Stimulated activated CD8-positive, alpha-beta memory T cell treated with anti-CD3 and anti-CD28 coated beads, Interleukin-12 subunit alpha, Interleukin-12 subunit beta, amount 100 ng/mL, for 24 hours (primary cell): ENCODE results near the gene DSCAML1.

Source experiments
- DNase-seq: peaks from one replicate; pipeline ENCODE4 v3.0.0-alpha.2; 2020; ENCODE audit errors: extremely low read depth

The DSCAML1 gene

GRCh38 chr11:117796872-117797529 is at the start of gene DSCAML1:
DSCAML1 (minus strand) TSS chr11:117797216; CDS start chr11:117797079, 137 bp downstream.
- no peak for DNase-seq

DNA sequence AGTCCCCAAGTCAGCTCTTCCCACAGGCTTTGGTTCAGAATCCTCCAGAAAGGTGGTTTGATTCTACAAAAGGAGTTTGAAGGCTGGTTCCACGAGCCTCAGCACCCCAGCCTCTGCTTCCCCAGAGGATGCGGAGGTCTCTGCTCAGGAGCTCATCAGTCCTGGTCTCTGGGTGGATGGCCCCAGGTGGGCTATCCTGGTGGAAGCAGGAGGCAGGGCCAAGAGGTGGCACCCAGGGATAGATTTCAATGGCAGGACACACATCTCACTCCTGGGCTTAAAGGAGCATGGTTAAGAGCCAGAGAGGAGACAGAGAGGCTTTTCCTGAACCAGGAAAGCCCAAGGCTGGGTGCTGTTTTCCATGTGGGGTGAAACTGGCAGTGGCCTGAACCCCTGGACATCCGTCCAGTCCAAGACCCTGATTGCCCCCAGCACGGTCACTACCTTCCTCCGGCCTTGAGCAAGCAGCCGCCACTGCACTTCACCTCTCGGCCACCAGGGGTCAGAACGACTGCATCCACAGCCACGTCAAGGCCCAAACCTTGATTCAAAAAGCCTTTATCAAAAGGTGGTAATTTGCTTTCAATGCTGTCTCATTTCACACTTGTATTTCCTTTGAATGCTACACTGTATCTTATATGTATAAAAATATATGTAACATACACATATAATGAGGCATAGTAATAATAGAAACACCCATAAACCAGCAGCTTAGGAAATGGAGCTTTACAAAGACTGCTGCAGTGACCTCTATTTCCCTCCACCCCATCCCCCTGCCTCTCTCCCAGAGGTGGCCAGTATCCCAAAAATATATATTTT is 46.9 kb upstream of the DSCAML1 start:
- peak; percentile 47 for DNase-seq

DNA sequence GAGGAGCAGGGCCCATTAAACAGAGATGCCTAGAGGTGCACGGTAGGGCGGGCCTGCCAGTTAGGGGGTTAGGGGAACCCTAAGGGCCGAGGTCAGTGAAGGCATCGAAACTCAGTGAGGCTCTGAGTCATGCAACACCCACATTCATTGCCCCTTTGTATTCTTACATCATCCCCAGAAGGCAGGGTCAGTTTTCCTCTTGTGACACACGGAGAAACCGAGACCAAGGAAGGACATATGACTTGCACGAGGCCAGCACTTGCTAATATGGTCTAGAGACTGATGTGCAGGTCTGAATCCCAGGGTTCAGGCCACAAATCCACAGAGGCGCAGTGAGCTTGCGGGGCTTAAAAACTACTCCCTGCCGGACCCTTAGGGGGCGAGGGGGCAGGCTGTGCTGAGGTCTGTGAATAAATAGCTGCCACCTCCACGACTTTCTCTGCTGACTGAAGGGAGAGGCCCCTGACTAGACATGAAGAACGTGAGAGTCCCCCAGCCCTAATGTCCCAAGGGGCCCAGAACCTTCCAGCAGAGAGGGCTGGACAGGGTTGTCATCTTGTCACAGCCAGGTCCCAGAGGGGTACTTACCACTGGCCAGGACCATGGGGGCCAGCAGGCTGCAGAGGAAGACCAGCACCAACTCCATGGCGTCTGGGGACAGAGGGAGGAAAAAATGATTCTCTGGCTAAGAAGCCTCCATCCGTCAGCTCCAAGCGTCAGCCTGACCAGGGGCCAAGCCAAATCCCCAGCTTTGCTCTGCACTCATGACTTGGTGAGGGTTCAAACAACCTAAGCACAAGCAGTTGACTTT is 45.3 kb upstream of the DSCAML1 start:
- no peak for DNase-seq

GRCh38 chr11:117841551-117842031 is 44.6 kb upstream of the DSCAML1 start:
- no peak for DNase-seq

DNA sequence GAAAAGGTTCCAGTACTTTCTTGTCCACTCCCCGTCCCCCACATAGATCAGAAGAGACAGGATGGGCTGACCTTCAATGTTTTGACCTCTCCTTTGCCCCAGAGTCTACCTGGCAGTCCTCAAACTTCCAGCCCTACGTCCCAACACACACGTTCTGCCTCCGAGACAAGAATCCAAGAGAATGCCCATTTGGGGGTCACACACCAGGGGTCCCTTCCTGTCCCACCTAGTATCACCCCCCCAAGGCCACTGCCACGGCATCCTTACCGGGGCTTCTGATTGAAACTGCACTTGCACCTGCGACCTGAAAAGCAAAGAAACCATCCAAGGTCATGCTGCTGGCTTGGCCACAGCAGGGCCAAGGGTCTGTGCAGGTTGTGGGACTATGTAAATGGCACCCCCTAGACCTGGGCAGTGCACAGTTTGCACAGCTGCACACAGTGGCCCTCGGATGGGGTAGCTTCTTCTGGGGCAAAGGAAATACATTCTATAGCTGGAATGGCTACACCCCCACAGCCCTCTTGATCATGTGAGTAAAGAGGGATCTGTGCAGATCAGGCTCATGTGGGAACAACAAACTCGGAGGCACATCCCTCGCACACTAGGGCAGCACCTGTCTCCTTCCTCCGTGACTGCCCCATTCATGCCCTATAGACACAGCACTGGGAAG is 44.0 kb upstream of the DSCAML1 start:
- no peak for DNase-seq

- DNase-seq: no peak
Measured at GRCh38 chr11:117839936-117840813, 43.2 kb upstream of the DSCAML1 start.

DNA sequence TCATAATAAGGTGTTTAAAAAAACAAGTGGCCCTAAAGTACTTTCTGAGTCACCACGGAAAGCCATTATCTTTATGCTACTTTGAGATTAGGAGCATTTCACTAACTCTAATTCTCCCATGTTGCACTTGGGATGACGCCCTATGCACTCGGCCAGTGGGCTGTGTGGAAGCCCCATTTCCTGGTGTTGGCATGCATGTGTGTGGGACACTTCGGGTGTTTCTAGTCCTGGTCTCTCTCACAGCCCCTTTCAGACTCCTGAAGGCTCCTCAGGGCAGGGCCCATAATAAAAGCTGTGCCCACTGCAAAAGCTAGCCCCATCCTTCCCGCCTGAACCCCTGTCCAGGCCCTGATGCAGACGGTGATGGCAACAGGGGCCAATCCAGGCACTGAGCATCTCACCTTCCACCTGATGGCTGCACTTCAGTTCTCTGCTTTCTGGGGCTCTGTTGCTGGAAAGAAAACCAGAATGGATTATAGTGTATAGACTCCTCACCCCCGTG is 42.4 kb upstream of the DSCAML1 start:
- DNase-seq: no peak

DNA sequence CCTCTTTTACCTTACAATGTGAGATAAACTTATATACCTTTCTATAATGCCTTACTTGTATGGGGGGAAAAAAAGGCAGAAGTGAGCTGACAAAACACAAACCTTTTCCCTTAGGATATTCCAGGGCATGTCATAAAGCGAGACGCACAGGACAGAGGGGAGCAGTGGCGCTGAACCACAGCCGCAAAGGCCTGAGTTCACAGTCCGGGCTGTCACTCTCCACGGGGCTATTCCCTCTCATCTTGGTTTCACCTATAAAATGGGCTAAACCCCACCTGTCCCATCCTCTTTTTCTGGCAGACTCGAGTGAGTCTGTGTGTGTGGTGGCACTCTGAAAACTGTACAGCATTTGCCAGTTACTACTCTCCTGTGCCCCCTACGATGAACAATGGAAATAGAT is 41.9 kb upstream of the DSCAML1 start:
- DNase-seq: no peak

DNA sequence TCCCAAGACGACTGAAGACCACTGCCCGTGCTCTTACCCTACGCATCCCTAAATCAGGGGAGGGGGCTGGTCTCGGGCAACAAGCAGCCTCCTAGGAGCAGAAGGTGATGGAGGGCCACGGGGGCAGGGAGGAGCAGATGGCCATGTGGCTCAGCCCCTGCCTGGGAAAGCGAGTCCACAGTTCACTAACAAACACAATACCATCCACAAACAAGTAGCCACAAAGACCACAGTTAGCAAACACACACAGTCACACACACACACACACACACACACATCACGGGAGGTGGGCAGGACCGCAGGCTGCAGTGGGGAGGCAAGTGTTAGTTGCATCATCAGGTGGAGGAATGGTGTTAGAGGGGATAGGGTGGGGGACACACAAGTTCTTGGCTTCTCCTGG is 40.8 kb upstream of the DSCAML1 start:
- no peak for DNase-seq

- no peak for DNase-seq
Measured at GRCh38 chr11:117837070-117837776, 40.2 kb upstream of the DSCAML1 start.

GRCh38 chr11:117836077-117836960 is 39.3 kb upstream of the DSCAML1 start:
- DNase-seq: no peak

DNA sequence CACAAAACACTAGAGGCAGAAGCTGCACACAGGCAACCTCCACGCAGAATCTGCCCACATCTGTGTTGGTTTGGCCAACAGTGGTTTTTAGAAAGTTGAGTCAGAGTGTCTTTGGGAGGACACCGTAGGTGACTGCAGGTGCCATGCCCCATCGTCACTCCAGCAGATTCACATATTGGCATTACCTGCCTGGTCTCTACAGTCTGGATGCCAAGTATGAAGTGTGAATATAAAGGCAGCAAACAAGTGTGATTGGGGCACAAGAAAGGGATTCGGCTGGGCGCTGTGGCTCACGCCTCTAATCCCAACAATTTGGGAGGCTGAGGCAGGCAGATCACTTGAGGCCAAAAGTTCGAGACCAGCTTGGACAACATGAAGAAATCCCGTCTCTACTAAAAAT is 38.6 kb upstream of the DSCAML1 start:
- DNase-seq: no peak

GRCh38 chr11:117834838-117835443 is 37.9 kb upstream of the DSCAML1 start:
- DNase-seq: no peak

GRCh38 chr11:117834068-117834810 is 37.2 kb upstream of the DSCAML1 start:
- no peak for DNase-seq

DNA sequence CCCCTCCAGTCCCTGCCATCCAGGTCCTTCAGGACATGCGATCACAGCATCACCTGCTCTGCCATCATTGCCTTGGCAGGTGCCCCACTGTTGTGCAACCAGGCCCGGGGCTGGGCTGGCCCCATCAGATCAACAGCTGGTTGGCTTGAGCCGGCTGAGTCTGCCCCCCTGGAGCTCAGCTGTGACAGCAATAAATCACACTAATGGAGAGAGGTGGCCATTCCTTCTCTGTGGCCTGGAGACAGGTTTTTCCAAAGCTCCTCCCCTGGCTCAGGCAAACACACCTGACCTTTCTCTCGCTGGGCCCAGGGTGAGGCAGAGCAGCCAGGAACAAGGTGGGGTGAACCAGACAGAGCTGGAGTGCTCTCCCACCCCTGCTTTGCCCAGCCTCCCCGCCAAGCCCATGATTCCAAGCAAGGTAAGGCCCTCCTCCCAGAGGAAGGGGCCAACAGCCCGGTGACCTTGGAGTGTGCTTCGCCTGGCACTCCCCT is 36.4 kb upstream of the DSCAML1 start:
- no peak for DNase-seq

DNA sequence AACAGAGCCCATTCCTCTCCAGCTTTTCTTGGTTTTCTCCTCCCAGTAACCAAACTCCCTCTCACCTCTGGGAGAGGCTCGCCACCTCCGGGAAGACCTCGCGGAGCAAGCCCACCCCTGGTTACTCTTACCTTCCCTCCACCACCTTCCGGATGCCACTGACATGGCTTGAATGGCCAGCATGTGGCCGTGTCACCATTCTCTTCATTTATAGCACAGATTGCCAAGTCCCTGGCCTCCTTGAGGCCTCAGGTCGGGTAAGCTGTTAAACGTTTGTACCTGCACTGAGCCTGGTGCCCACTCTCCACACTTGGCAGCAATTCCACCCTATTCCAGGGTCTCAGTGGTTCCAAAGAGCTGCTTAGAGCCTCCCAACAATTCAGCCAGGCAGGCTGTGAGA is 35.5 kb upstream of the DSCAML1 start:
- DNase-seq: no peak

DNA sequence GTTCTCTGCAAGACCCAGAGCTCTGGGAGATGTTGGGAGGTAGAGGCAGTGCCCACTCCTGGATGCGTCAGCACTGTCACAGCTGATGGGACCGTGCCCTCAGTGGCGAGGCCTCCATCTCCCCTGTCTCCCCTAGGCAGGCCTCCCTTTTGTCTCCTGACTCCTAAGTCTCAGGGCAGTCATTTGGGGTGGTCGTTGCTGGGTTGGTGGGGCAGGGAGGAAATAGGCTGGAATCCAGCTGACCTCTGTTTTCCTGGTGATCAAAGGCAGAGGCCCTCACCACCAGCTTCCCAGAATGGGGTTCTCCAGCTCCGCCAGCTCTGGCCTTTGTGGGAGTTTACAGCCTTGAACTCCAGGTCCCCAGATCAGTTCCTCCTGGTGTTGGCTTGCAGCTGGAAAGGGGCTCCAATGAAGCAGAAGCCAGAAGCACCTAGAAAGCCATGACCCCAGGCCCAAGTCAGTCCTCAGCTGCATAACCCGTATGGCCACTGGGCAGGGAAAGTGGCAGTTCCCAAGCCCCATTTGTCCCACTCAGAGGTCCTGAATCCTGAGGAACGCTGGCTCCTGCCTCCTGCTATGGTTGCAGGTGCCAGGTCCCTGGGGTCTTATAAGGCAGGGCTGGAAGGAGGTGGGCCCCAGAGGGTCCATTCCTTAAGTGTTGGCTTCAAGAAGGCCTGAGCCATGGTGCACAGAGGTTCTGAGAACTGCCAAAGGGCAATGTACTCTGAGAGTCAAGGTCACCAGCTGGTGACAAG is 34.8 kb upstream of the DSCAML1 start:
- DNase-seq: no peak
